K562 (cell line): Measurements from ENCODE around the gene SPTBN4.

Experiments
- CTCF ChIP-seq, 3 experiments: IDR thresholded peaks in 2 of 3; conservative IDR thresholded peaks in 1 of 3; 2 replicates each; pipeline ENCODE4 v1.5.1; 2011 to 2012; ENCODE audit warnings: low read length in 3 of 3, mild to moderate bottlenecking in 3 of 3, control low read depth in 2 of 3, improper control_type of control experiment in 1 of 3, inconsistent platforms in 1 of 3, low read depth in 1 of 3, mixed read lengths in 1 of 3, moderate library complexity in 1 of 3; ENCODE audit not compliant: insufficient read depth in 2 of 3
- PHB2 ChIP-seq: fragments of 450-650 bp; IDR thresholded peaks from 2 replicates; pipeline ENCODE4 v1.6.1; 2017; ENCODE audit warnings: low read depth

GRCh38 chr19:40512110-40512472, 45.3 kb downstream of the SPTBN4 start:
- TF ChIP-seq CTCF (IDR thresholded peaks at IDR 0.05 in 2 of 3, conservative IDR thresholded peaks at IDR 0.05 in 1 of 3; ENCODE audit: insufficient read depth in 2 of 3, low read depth in 1 of 3, low read length in 3 of 3) (no peak), PHB2 (no peak)
